Right cardiac atrium (tissue), 5 donors: ENCODE data around the gene PCDHGB1. TPM values are rescaled to one million over a fixed set of nuclear protein-coding genes. Genes with fewer than 3 reads are reported as not detected.
A peak's percentile ranks its signal among the peaks of the same experiment; 100 is the strongest.

Experiments
- ATAC-seq, 2 donors: fragments of 200-7000 bp; cut with Tn5 transposase; one replicate each; pipeline versions ENCODE4 v1.8.0 to v1.9.1; 2020; ENCODE audit warnings: moderate library complexity in 2 of 2, mild to moderate bottlenecking in 1 of 2
- DNase-seq, 3 donors: peaks; one replicate each; pipeline ENCODE4 v3.0.0-alpha.2; 2020
- H3K27ac ChIP-seq: one replicate; pipeline ENCODE4 v1.5.1; 2013; ENCODE audit warnings: mild to moderate bottlenecking, low read length, control low read depth, moderate library complexity
- H3K27me3 ChIP-seq: one replicate; pipeline ENCODE4 v1.6.1; 2013; ENCODE audit not compliant: control insufficient read depth, insufficient read depth
- H3K4me1 ChIP-seq: one replicate; pipeline ENCODE4 v1.6.1; 2013; ENCODE audit warnings: low read length; ENCODE audit not compliant: control insufficient read depth, insufficient read depth
- H3K4me3 ChIP-seq: one replicate; pipeline ENCODE4 v1.5.1; 2013; ENCODE audit warnings: low read length, control low read depth
- H3K9me3 ChIP-seq: one replicate; pipeline ENCODE4 v1.6.1; 2013; ENCODE audit warnings: low read length; ENCODE audit not compliant: control insufficient read depth
- WGBS: extraction: QIAGEN DNeasy Blood & Tissue Kit; methylation state at CpG from one replicate; pipeline ENCODE4 v1.1.7; 2013; 5-methylcytosine and 5-hydroxymethylcytosine counted together
- intact Hi-C, 4 donors: fragments of 100-400 bp; cut with DNase I; formaldehyde crosslinking; loops; one replicate each; pipeline versions ENCODE4 v1.11.0 to v1.14.0; 2022 to 2023
- polyA plus RNA-seq: library from polyadenylated mRNA; stranded (reverse); fragments of 200-250 nt; gene quantifications from one replicate; pipeline ENCODE4 v1.2.3, GENCODE V29; 2013
- total RNA-seq, 4 donors: library from RNA; stranded (reverse); fragmentation: NEBNext Ultra II Directional; extraction: Animal tissue kit (Norgen Biotek cat#: 25700); gene quantifications; one replicate each; pipeline ENCODE4 v1.2.1, GENCODE V29; 2021
- donor health status: healthy with polysubstance abuse.
- donor health status: DM: no; HTN: yes; CAD: no.
- donor health status: DM: no; HTN: no; CAD: no.
- donor health status: DM: no; HTN: yes; CAD: no; lungs with severe emphysema.
- donor health status: DM: yes; HTN: yes; CAD: no.

The PCDHGB1 gene
- total and polyA plus RNA-seq, 5 donors: 1.3 to 4.4 (median 3.3) TPM

DNA sequence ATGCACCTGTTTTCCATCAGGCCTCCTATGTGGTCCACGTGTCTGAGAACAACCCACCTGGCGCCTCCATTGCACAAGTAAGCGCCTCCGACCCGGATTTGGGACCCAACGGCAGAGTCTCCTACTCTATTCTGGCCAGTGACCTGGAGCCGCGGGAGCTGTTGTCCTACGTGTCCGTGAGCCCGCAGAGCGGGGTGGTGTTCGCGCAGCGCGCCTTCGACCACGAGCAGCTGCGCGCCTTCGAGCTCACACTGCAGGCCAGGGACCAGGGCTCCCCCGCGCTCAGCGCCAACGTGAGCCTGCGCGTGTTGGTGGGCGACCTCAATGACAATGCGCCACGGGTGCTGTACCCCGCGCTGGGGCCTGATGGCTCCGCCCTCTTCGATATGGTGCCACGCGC, 1.7 kb downstream of the PCDHGB1 start:
- Histone ChIP-seq H3K9me3 (peaks cover 7% of the 10 kb centered on the region), H3K4me3 (no peak overlapping the region), H3K27ac (no peak overlapping the region), H3K4me1 (no peaks in the 10 kb centered on the region), H3K27me3 (no peaks in the 10 kb centered on the region)
- ATAC-seq: no peak
- 24% methylated on average over 34 of the region's 36 CpGs for WGBS
- no peak for DNase-seq
- intact Hi-C loops: no loop called here

- no peaks in the 10 kb centered on the region for H3K4me1 ChIP-seq
- no peak for DNase-seq
- 17% methylated on average over 29 of the region's 29 CpGs for WGBS
- no peak within 1 kb of the TSS for H3K27ac ChIP-seq
- ATAC-seq: no peak
- intact Hi-C loops: no loop called here
- no peaks in the 10 kb centered on the region for H3K27me3 ChIP-seq
- peak within 1 kb of the TSS; percentile 44 for H3K4me3 ChIP-seq
- H3K9me3 ChIP-seq: peaks cover 9% of the 10 kb centered on the region
Measured at GRCh38 chr5:141354900-141355469, 5.1 kb downstream of the PCDHGB1 start, which contains the start of gene PCDHGA4. PCDHGA4 (plus strand) TSS chr5:141355021; CDS start chr5:141355108, 87 bp downstream.

DNA sequence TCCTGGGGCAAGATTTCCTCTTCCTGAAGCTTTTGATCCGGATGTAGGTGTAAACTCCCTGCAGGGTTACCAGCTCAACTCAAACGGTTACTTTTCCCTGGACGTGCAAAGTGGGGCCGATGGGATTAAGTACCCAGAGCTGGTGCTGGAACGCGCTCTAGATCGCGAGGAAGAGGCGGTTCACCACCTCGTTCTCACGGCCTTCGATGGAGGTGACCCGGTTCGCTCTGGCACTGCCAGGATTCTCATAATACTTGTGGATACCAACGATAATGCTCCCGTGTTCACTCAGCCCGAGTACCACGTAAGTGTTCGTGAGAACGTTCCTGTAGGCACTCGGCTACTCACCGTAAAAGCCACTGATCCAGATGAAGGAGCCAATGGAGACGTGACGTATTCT, 5.7 kb downstream of the PCDHGB1 start:
- ATAC-seq (no peak), DNase-seq (no peak)
- H3K27me3 ChIP-seq: no peaks in the 10 kb centered on the region
- intact Hi-C loops: no loop called here
- no peak overlapping the region for H3K4me3 ChIP-seq
- 47% methylated on average over 24 of the region's 24 CpGs for WGBS
- H3K4me1 ChIP-seq: no peaks in the 10 kb centered on the region
- H3K9me3 ChIP-seq: peaks cover 11% of the 10 kb centered on the region
- no peak overlapping the region for H3K27ac ChIP-seq

DNA sequence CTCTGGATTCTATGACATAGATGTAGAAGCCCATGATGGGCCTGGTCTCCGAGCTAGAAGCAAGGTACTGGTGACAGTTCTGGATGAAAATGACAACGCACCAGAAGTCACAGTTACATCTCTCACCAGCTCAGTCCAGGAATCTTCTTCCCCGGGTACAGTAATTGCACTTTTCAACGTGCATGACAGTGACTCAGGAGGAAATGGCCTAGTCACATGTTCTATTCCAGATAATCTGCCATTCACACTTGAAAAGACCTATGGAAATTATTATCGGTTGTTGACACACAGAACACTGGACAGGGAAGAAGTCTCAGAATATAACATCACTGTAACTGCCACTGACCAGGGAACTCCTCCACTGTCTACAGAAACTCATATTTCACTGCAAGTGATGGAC, 6.2 kb downstream of the PCDHGB1 start:
- intact Hi-C loops: no loop called here
- Histone ChIP-seq H3K27me3 (no peaks in the 10 kb centered on the region), H3K4me1 (no peaks in the 10 kb centered on the region), H3K9me3 (peaks cover 11% of the 10 kb centered on the region), H3K27ac (no peak overlapping the region), H3K4me3 (no peak overlapping the region)
- 70% methylated on average over 5 of the region's 5 CpGs for WGBS
- DNase-seq (no peak), ATAC-seq (no peak)

DNA sequence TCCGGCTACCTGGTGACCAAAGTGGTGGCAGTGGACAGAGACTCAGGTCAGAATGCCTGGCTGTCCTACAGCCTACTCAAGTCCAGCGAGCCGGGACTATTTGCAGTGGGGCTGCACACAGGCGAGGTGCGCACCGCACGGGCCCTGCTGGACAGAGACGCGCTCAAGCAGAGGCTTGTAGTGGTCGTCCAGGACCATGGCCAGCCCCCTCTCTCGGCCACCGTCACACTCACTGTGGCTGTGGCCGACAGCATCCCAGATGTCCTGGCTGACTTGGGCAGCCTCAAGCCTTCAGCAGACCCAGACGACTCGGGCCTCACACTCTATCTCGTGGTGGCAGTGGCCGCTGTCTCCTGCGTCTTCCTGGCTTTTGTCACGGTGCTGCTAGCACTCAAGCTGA, 7.1 kb downstream of the PCDHGB1 start:
- no peak overlapping the region for H3K4me3 ChIP-seq
- H3K9me3 ChIP-seq: peaks cover 8% of the 10 kb centered on the region
- H3K4me1 ChIP-seq: no peaks in the 10 kb centered on the region
- DNase-seq: no peak
- intact Hi-C loops: no loop called here
- 40% methylated on average over 19 of the region's 19 CpGs for WGBS
- ATAC-seq: no peak
- no peaks in the 10 kb centered on the region for H3K27me3 ChIP-seq
- H3K27ac ChIP-seq: no peak overlapping the region

GRCh38 chr5:141359790-141360426, 10.0 kb downstream of the PCDHGB1 start, which contains the start of gene PCDHGB2:
PCDHGB2 (plus strand) TSS chr5:141359994; CDS start chr5:141360136, 142 bp downstream.
- no peak within 1 kb of the TSS for H3K27ac ChIP-seq
- intact Hi-C loops: no loop called here
- no peak for ATAC-seq
- DNase-seq: peak in 1 of 3 donors; percentile 33
- WGBS: 13% methylated on average over 24 of the region's 24 CpGs
- no peaks in the 10 kb centered on the region for H3K27me3 ChIP-seq
- peaks cover 16% of the 10 kb centered on the region for H3K9me3 ChIP-seq
- peak within 1 kb of the TSS; percentile 62 for H3K4me3 ChIP-seq
- H3K4me1 ChIP-seq: no peaks in the 10 kb centered on the region

- 32% methylated on average over 15 of the region's 15 CpGs for WGBS
- Histone ChIP-seq H3K4me3 (no peak overlapping the region), H3K27me3 (no peaks in the 10 kb centered on the region), H3K4me1 (no peaks in the 10 kb centered on the region), H3K27ac (no peak overlapping the region), H3K9me3 (peaks cover 21% of the 10 kb centered on the region)
- ATAC-seq (no peak), DNase-seq (no peak)
- intact Hi-C loops: no loop called here
Measured at GRCh38 chr5:141360685-141361084, 10.8 kb downstream of the PCDHGB1 start.

- intact Hi-C loops: no loop called here
- Histone ChIP-seq H3K9me3 (peaks cover 25% of the 10 kb centered on the region), H3K27me3 (no peaks in the 10 kb centered on the region), H3K4me3 (no peak overlapping the region), H3K4me1 (no peaks in the 10 kb centered on the region), H3K27ac (no peak overlapping the region)
- DNase-seq: no peak
- ATAC-seq: no peak
Measured at GRCh38 chr5:141362719-141363118, 12.8 kb downstream of the PCDHGB1 start.

DNA sequence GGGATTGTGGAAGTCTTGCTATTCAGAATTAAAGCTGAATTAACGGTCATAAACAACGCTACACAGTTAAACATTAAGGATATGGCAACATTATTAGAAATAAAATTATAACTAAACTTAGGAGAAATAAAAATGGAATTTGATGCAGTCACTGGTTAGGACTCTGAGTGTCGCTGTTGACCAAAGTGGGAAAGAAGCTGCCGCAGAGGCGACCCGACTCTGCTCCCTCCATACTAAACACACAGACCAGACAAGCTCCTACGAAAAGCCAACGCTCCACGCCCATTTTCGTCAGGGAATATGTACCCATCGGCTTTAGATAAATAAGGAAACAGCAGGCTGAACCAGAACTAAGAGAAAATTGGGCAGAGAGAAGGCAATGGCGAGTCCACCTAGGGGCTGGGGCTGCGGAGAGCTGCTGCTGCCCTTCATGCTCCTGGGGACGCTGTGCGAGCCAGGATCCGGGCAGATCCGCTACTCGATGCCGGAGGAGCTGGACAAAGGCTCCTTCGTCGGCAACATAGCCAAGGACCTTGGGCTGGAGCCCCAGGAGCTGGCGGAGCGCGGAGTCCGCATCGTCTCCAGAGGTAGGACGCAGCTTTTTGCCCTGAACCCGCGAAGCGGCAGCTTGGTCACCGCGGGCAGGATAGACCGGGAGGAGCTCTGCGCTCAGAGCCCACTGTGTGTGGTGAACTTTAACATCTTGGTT, 14.2 kb downstream of the PCDHGB1 start, which contains the start of gene PCDHGA5:
PCDHGA5 (plus strand) TSS at position 211 of the 709 bp plus-strand sequence; CDS start at position 380, 169 bp downstream.
- no peak within 1 kb of the TSS for H3K27ac ChIP-seq
- DNase-seq: no peak
- peak within 1 kb of the TSS; percentile 21 for H3K4me3 ChIP-seq
- H3K27me3 ChIP-seq: no peaks in the 10 kb centered on the region
- no peaks in the 10 kb centered on the region for H3K4me1 ChIP-seq
- ATAC-seq: peak in 1 of 2 donors; percentile 37
- H3K9me3 ChIP-seq: peaks cover 25% of the 10 kb centered on the region
- 14% methylated on average over 34 of the region's 34 CpGs for WGBS
- intact Hi-C loops: no loop called here

- H3K27me3 ChIP-seq: no peaks in the 10 kb centered on the region
- ATAC-seq (no peak), DNase-seq (no peak)
- H3K4me1 ChIP-seq: no peaks in the 10 kb centered on the region
- H3K27ac ChIP-seq: no peak overlapping the region
- no peak overlapping the region for H3K4me3 ChIP-seq
- peaks cover 24% of the 10 kb centered on the region for H3K9me3 ChIP-seq
- intact Hi-C loops: no loop called here
- 30% methylated on average over 46 of the region's 46 CpGs for WGBS
Measured at GRCh38 chr5:141366016-141366896, 16.4 kb downstream of the PCDHGB1 start.
